ENCODE results near the gene TBC1D10B.

TBC1D10B gene

DNA sequence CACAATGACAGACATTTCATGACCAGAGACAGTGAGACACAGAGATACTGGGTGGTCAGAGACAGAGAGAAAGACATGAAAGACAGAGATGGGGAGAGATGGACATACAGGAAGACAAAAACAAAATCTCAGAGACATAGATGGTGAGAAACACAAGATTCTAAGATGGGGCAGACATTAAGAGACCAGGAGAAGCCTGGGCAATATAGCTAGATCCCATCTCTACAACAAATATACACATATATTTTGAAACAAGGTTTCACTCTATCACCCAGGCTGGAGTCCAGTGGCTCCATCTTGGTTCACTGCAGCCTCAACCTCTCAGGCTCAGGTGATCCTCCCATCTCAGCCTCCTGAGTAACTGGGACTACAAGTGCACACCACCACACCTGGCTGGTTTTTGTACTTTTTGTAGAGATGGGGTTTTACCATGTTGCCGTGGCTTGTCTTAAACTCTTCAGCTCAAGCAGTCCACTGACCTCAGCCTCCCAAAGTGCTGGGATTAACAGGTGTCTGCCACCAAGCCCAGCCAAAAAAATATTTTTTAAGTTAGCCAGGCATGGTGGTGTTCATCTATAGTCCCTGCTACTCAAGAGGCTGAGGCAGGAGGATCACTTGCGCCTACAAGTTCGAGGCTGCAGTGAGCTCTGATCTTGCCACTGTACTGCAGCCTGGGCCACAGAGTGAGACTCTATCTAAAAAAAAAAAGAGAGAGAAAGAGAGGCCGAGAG is 9.9 kb upstream of the TBC1D10B start:
- no peak for TF ChIP-seq CTCF (IDR thresholded peaks at IDR 0.05)

DNA sequence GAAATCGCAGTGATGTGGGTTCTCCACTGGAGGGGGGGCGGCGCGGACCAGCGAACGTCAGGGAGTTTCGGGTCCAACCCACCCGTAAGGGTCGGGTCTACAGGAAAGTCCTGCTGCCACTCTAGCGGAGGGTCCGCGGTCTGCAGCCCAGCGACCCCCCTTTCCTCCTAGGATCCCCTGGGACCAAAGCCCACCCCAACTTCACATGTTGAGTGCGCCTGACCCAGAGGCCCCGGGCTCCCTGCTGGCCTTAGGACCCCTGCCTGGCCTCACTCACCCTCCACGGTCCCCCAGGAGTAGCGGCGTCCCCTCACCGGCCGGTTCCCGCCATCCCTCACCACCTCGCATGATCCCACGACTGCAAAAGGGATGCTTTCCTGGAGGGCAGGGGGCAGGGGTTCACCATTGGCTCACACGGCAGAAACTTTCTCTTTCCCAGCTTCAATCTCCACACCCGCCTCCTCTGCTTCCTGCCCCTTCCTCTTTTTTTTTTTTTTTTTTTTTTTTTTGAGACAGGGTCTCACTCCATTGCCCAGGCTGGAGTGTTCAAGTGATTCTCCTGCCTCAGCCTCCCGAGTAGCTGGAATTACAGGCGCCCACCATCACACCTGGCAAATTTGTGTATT is 9.0 kb upstream of the TBC1D10B start:
- TF ChIP-seq CTCF (IDR thresholded peaks at IDR 0.05), result no peak

GRCh38 chr16:30378236-30379157 is 8.2 kb upstream of the TBC1D10B start:
- TF ChIP-seq CTCF (IDR thresholded peaks at IDR 0.05), result no peak

DNA sequence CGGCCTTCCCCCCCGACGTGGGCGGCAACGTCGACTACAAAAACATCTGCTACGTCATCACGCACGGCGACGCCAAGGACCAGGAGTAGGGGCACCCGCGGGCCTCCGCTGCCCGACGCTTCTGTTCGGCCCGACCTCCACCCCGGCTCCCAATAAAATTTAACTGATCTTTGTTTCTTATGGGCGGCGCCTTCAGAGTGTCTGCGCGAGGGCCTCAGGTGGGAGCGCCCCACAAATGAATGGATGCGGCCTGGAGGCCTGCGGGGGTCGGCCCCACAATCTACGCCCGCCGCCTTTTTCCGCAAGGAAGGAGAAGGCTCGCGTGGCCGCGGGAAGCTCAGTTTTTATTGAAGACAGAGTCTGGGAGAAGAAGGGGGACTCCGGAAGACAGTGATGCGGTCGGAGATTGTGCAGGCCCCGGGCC is 7.5 kb upstream of the TBC1D10B start:
- no peak for TF ChIP-seq CTCF (IDR thresholded peaks at IDR 0.05)

GRCh38 chr16:30377050-30377811 is 6.9 kb upstream of the TBC1D10B start:
- no peak for TF ChIP-seq CTCF (IDR thresholded peaks at IDR 0.05)

GRCh38 chr16:30376461-30376902 is 6.2 kb upstream of the TBC1D10B start:
- no peak for TF ChIP-seq CTCF (IDR thresholded peaks at IDR 0.05)

DNA sequence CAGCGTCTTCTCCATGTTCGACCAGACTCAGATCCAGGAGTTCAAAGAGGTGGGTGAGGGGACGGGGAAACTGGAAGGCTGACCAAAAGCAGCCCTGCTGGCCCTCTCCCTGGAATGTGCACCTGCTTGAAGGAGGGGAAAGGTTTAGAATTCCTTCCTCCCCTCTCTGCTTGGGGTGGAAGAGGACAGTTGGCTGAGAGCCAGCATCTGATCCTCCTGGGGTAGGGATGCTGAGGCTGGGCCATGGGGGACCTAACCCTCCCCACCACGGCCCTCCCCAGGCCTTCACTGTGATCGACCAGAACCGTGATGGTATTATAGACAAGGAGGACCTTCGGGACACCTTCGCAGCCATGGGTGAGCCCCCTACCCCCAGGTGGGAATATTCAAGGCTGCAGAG is 5.6 kb upstream of the TBC1D10B start:
- no peak for TF ChIP-seq CTCF (IDR thresholded peaks at IDR 0.05)
